CD4-positive, alpha-beta memory T cell (primary cell): ENCODE results near the gene GNB1L. TPM values are rescaled to one million over a fixed set of nuclear protein-coding genes. Genes with fewer than 3 reads are reported as not detected.

Experiments
- CTCF ChIA-PET: fragments of 350-600 bp; sonication (Branson Sonifier 250); formaldehyde crosslinking; loops from one replicate; lab custom pipeline; 2021; ENCODE audit warnings: inconsistent platforms; ENCODE audit not compliant: partially characterized antibody; lab: Charles Lee
- POLR2A ChIA-PET: fragments of 350-600 bp; sonication (Branson Sonifier 250); formaldehyde crosslinking; loops from one replicate; lab custom pipeline; 2021; ENCODE audit not compliant: partially characterized antibody; lab: Charles Lee
- DNase-seq, 5 donors: peaks; one replicate each; pipeline versions ENCODE4 v3.0.0 to v3.0.0-alpha.2; 2020 to 2022; ENCODE audit warnings: mixed read lengths in 1 of 5
- H3K27ac ChIP-seq: one replicate; pipeline ENCODE4 v1.7.0; 2013; ENCODE audit warnings: low read depth, low read length
- H3K27me3 ChIP-seq: 2 replicates; pipeline ENCODE4 v1.7.0; 2013; ENCODE audit warnings: mild to moderate bottlenecking, low read length, moderate library complexity; ENCODE audit not compliant: insufficient read depth
- H3K36me3 ChIP-seq: 2 replicates; pipeline ENCODE4 v1.7.0; 2013; ENCODE audit warnings: mild to moderate bottlenecking, low read length, moderate library complexity; ENCODE audit not compliant: insufficient read depth
- H3K4me1 ChIP-seq: 2 replicates; pipeline ENCODE4 v1.7.0; 2013; ENCODE audit warnings: mild to moderate bottlenecking, low read length, moderate library complexity; ENCODE audit not compliant: insufficient read depth
- H3K4me3 ChIP-seq, 2 donors: one replicate each; pipeline ENCODE4 v1.7.0; 2013; ENCODE audit warnings: low read length in 2 of 2, mild to moderate bottlenecking in 1 of 2
- H3K9me3 ChIP-seq, 2 donors: one replicate each; pipeline ENCODE4 v1.7.0; 2013; ENCODE audit warnings: low read length in 2 of 2, control low read depth in 1 of 2; ENCODE audit not compliant: control insufficient read depth in 1 of 2
- H3K27ac Mint-ChIP-seq, 7 donors: one replicate each; pipeline ENCODE4 v1.8.0; 2020 to 2021; ENCODE audit warnings: mixed read lengths in 7 of 7, mild to moderate bottlenecking in 6 of 7, inconsistent platforms in 3 of 7, moderate library complexity in 3 of 7
- H3K27me3 Mint-ChIP-seq, 2 donors: one replicate each; pipeline ENCODE4 v1.8.0; 2020 to 2021; ENCODE audit warnings: mixed read lengths in 2 of 2
- H3K36me3 Mint-ChIP-seq, 2 donors: one replicate each; pipeline ENCODE4 v1.8.0; 2020 to 2021; ENCODE audit warnings: mixed read lengths in 2 of 2, inconsistent platforms in 1 of 2, mild to moderate bottlenecking in 1 of 2
- H3K4me1 Mint-ChIP-seq, 4 donors: one replicate each; pipeline ENCODE4 v1.8.0; 2020 to 2021; ENCODE audit warnings: mixed read lengths in 4 of 4, mild to moderate bottlenecking in 1 of 4
- H3K4me3 Mint-ChIP-seq, 8 donors: one replicate each; pipeline ENCODE4 v1.8.0; 2020 to 2021; ENCODE audit warnings: mixed read lengths in 8 of 8, mild to moderate bottlenecking in 7 of 8, moderate library complexity in 6 of 8, inconsistent platforms in 3 of 8
- H3K9me3 Mint-ChIP-seq, 8 donors: one replicate each; pipeline ENCODE4 v1.8.0; 2020 to 2021; ENCODE audit warnings: mixed read lengths in 8 of 8, mild to moderate bottlenecking in 5 of 8, inconsistent platforms in 3 of 8, moderate library complexity in 1 of 8
- intact Hi-C: fragments of 100-400 bp; cut with micrococcal nuclease; formaldehyde crosslinking; loops from one replicate; pipeline ENCODE4 v1.15.1; 2023
- polyA plus RNA-seq, 2 donors: library from polyadenylated mRNA; unstranded; fragments of 300-500 nt; fragmentation: Illumina TruSeq; gene quantifications; one replicate each; pipeline ENCODE4 v1.2.3, GENCODE V29; 2021
- total RNA-seq, 2 experiments: library from RNA; stranded (reverse); gene quantifications; one replicate each; pipeline ENCODE4 v1.2.3, GENCODE V29; 2021

Gene GNB1L
- total and polyA plus RNA-seq, 4 experiments from 2014 or later, result 7.9 to 14.6 (median 10.7) TPM

DNA sequence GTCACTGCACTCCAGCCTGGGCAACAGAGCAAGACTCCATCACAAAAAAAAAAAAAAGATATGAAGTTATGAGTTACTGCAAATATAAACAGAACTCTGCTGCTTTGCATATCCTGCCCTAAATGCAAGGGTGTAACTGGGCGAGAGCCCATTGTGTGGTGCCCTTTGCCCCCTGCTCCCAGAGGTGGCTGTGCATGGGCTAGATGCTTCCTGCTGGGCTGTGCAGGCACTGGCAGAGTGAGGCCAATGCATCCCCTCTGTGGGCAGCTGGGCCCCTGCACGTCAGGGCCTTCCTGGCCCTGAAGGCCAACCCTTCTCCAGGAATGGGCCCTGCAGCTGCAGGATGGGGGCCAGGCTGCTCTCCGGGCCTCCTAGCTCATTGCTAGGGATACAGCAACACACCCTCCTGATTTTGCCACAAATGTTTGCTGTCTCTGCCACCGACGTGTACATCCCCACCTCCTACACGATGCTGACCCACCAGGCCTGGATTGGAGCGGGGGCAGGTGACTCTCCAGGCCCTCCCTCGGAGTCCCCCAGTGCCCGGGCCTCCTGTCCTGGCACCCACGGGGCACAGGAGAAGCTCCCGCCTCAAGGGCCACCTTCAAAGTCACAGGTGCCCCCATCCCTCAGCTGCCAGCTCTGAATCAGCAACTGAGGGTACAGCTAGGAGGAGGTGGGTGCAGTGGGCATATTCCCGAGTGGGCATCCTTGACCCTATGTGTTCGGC, 46.2 kb upstream of the GNB1L start:
- Histone ChIP-seq H3K36me3 (no peaks in the 10 kb centered on the region), H3K9me3 (no peaks in the 10 kb centered on the region), H3K4me1 (peaks cover 7% of the 10 kb centered on the region), H3K4me3 (no peak overlapping the region), H3K27ac (no peak overlapping the region), H3K27me3 (no peaks in the 10 kb centered on the region)
- ChIA-PET CTCF (interaction anchor here (6.5 kb wide), 1 partner anchor 170 kb away, joined by 34 read pairs; no protein-coding TSS in a partner anchor), POLR2A (interaction anchor here (2.9 kb wide), 1 partner anchor 9 kb away, joined by 13 read pairs; no protein-coding TSS in a partner anchor)
- DNase-seq, result no peak
- H3K4me1 Mint-ChIP-seq, result peaks cover 0 to 14% (median 1%) of the 10 kb centered on the region in 4 donors
- no peak overlapping the region for H3K4me3 Mint-ChIP-seq
- H3K27ac Mint-ChIP-seq, result no peak overlapping the region
- intact Hi-C loops, result no loop called here
- H3K9me3 Mint-ChIP-seq, result no peaks in the 10 kb centered on the region
- no peaks in the 10 kb centered on the region for H3K27me3 Mint-ChIP-seq
- H3K36me3 Mint-ChIP-seq, result peaks cover 7 to 9% of the 10 kb centered on the region in 2 donors

DNA sequence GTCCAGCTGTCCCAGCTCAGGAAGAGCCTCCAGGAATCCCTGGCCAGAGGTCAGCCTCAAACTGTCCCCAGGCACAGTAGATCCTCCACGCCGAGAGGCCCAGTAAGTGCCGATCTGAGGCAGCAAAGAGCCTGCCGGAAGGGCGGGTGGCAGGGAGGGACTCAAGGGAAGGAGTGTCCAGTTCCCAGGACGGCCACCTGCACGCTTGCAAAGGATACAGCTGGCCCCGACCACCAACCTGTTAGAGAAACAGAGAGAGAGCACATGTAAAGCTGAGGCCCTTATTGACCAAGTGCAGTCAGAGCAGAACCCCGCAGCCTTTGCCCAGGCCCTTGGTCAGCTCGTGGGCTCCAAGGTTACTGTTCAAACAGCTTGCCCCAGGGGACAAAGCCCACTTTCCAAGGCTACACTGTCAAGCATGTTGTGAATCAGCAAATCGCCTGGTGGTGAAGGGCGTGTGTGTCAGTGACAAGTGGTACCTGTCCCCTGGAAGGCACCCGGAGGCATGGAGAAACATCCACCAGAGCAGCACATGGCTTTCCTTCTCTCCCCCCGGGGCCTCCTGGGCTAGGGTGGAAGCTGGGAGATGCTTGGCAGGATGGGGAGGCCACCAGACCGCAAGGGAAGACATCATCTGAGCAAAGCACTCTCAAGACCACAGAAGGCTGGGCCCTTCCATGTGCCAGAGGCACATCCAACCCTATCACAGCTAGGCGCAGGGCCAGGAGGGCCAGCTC, 44.3 kb upstream of the GNB1L start:
- Histone ChIP-seq H3K27ac (no peak overlapping the region), H3K4me1 (peaks cover 15% of the 10 kb centered on the region), H3K27me3 (no peaks in the 10 kb centered on the region), H3K36me3 (no peaks in the 10 kb centered on the region), H3K4me3 (no peak overlapping the region), H3K9me3 (no peaks in the 10 kb centered on the region)
- H3K4me1 Mint-ChIP-seq, result peaks cover 3 to 32% (median 6%) of the 10 kb centered on the region in 4 donors
- no peak for DNase-seq
- no peak overlapping the region for H3K4me3 Mint-ChIP-seq
- CTCF ChIA-PET, result interaction anchor here (1.0 to 1.3 kb wide), 2 partner anchors 49 to 169 kb away, joined by 3 to 6 read pairs; no protein-coding TSS in a partner anchor
- POLR2A ChIA-PET, result no interaction called here
- intact Hi-C loops, result no loop called here
- no peaks in the 10 kb centered on the region for H3K9me3 Mint-ChIP-seq
- H3K36me3 Mint-ChIP-seq, result peaks cover 9 to 10% of the 10 kb centered on the region in 2 donors
- no peaks in the 10 kb centered on the region for H3K27me3 Mint-ChIP-seq
- peak overlapping the region in 3 of 7 donors; percentile 17 to 64 (median 52) for H3K27ac Mint-ChIP-seq

DNA sequence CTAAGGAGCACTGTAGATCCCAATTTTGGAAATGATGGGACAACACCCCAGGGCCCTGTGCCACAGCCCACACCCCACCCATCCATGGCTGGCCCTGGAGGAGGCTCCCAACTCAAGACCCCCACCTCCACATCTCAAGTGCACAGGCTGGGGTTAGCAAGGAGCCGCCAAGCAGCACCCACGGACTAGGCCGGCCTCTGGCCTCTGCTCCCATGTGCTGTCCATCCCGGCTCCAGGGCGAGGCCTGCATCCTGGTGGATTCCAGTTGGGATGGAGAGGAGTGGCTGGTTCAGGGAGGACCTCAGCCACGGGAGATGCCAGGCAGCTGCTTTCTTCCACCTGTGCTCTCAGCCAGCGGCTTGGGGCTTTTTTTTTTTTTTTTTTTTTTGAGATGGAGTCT, 43.5 kb upstream of the GNB1L start:
- ChIA-PET CTCF (interaction anchor here (1.0 to 2.5 kb wide), 3 partner anchors 13 to 168 kb away, joined by 3 to 11 read pairs (median 6); no protein-coding TSS in a partner anchor), POLR2A (interaction anchor here (2.6 kb wide), 1 partner anchor 43 kb away, joined by 8 read pairs; no protein-coding TSS in a partner anchor)
- H3K27me3 ChIP-seq, result no peaks in the 10 kb centered on the region
- peaks cover 8 to 40% (median 10%) of the 10 kb centered on the region in 4 donors for H3K4me1 Mint-ChIP-seq
- no peaks in the 10 kb centered on the region for H3K9me3 ChIP-seq
- peaks cover 10 to 11% of the 10 kb centered on the region in 2 donors for H3K36me3 Mint-ChIP-seq
- no peak overlapping the region for H3K27ac Mint-ChIP-seq
- H3K36me3 ChIP-seq, result no peaks in the 10 kb centered on the region
- H3K4me3 Mint-ChIP-seq, result no peak overlapping the region
- intact Hi-C loops, result no loop called here
- H3K4me1 ChIP-seq, result peaks cover 24% of the 10 kb centered on the region
- no peaks in the 10 kb centered on the region for H3K9me3 Mint-ChIP-seq
- no peak overlapping the region for H3K4me3 ChIP-seq
- no peak for DNase-seq
- H3K27ac ChIP-seq, result no peak overlapping the region
- no peaks in the 10 kb centered on the region for H3K27me3 Mint-ChIP-seq

DNA sequence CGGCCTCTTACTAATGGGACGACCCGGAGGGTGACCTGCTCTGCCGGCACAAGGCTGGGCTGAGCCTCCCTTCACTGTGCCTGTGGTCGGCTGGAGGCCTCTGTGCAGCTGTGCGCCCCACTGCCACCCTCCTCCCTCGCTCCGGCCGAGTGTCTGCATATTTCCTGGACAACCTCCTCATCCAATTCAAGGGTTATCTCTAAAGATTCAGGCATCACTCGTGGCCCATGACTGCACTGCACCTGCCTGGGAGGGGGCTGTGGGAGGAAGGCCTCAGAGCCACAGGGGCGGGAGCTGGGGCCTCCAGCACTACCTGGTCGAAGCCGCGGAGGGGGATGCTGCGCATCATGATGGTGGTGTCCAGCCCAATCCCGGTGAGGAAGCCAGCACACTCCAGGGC, 43.1 kb upstream of the GNB1L start:
- H3K27ac Mint-ChIP-seq, result no peak overlapping the region

DNA sequence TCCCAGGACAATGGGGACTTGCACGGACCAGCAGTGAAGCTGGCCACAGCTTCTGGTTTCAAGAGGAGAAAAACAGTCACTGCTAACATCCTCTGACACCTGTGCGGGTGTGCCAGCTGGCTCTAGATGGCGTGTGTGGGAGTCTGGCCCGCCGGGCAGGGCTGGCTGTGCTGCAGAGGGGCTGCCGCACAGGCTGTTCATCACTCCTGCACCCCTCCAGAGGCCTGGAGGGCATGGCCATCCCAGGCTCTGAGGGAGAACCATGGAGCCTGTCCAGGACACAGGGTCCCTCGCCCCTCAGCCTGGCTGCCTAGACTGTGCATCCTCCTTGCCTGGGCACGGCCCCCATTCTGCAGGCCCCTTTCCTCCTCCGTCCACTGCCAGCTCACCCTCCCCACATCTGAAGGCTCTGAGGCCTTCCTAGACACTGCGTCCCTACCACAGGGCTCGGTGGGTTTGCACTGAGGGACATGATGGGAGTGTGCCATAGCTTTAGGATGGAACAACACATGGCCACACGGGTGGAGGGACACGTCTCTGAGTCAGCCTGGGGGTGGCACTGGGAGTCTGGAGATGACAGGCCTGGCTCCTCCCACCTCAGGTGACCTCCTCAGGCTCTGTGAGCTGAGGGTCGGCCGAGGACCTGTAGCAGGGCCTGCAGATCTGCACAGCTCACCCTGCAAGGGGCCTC, 42.1 kb upstream of the GNB1L start:
- Mint-ChIP-seq H3K4me1 (peaks cover 13 to 54% (median 23%) of the 10 kb centered on the region in 4 donors), H3K27me3 (no peaks in the 10 kb centered on the region), H3K4me3 (no peak overlapping the region), H3K9me3 (no peaks in the 10 kb centered on the region), H3K27ac (peak overlapping the region in 1 of 7 donors; percentile 77), H3K36me3 (peaks cover 10 to 11% of the 10 kb centered on the region in 2 donors)
- no peak overlapping the region for H3K27ac ChIP-seq
- CTCF ChIA-PET, result interaction anchor here (1.0 to 2.5 kb wide), 6 partner anchors 12 to 167 kb away, joined by 3 to 11 read pairs (median 6); no protein-coding TSS in a partner anchor
- POLR2A ChIA-PET, result interaction anchor here (0.6 to 2.6 kb wide), 5 partner anchors 10 to 76 kb away, joined by 3 to 8 read pairs (median 6); no protein-coding TSS in a partner anchor
- DNase-seq, result no peak
- H3K9me3 ChIP-seq, result no peaks in the 10 kb centered on the region
- H3K27me3 ChIP-seq, result no peaks in the 10 kb centered on the region
- no peak overlapping the region for H3K4me3 ChIP-seq
- H3K4me1 ChIP-seq, result peaks cover 37% of the 10 kb centered on the region
- intact Hi-C loops, result no loop called here
- H3K36me3 ChIP-seq, result no peaks in the 10 kb centered on the region

More for the DNA sequence above, 43.1 kb upstream of the GNB1L start:
- no peaks in the 10 kb centered on the region for H3K9me3 ChIP-seq
- H3K27ac ChIP-seq, result no peak overlapping the region
- POLR2A ChIA-PET, result interaction anchor here (1.8 to 2.6 kb wide), 2 partner anchors 11 to 42 kb away, joined by 6 to 8 read pairs; no protein-coding TSS in a partner anchor
- peaks cover 28% of the 10 kb centered on the region for H3K4me1 ChIP-seq
- H3K4me1 Mint-ChIP-seq, result peaks cover 9 to 44% (median 14%) of the 10 kb centered on the region in 4 donors
- H3K9me3 Mint-ChIP-seq, result no peaks in the 10 kb centered on the region
- intact Hi-C loops, result no loop called here
- no peak overlapping the region for H3K4me3 Mint-ChIP-seq
- no peak for DNase-seq
- H3K27me3 ChIP-seq, result no peaks in the 10 kb centered on the region
- CTCF ChIA-PET, result interaction anchor here (1.0 to 2.5 kb wide), 6 partner anchors 13 to 167 kb away, joined by 5 to 11 read pairs (median 6); no protein-coding TSS in a partner anchor
- H3K36me3 ChIP-seq, result no peaks in the 10 kb centered on the region
- no peaks in the 10 kb centered on the region for H3K27me3 Mint-ChIP-seq
- H3K36me3 Mint-ChIP-seq, result peaks cover 10 to 11% of the 10 kb centered on the region in 2 donors
- no peak overlapping the region for H3K4me3 ChIP-seq

DNA sequence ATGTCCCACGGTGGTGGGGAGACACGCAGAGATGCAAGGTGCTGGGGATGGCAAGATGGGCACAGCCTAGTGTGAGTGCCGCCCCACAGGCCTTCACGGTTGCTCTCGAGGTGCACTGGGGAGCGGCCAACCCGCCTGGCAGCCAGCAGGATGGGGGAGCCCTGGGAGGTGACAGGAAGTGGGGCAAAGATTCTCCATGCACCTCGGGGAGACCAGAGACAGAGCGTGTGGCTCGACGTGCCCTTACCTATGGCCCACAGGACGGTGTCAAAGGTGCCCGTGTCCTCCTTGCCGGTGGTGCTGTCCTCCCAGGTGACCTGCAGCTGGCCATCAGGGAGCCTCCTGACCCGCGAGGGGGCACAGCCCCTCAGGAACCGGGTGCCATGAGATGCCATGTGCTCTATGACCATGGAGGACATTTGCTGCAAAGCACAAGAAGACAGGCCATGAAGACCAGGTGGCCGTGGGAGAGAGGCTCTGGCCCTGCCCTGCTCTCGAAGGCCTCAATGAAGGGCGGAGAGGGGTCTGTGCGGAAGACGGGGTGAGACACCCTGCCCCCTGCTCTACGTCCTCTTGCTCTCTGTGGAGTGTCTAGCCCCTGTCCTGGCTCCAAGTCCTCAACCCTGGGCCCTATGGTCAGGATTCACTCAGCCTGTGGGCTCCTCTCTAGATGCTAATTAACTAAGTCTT, 40.6 kb upstream of the GNB1L start:
- CTCF ChIA-PET, result no interaction called here
- Mint-ChIP-seq H3K9me3 (no peaks in the 10 kb centered on the region), H3K27me3 (no peaks in the 10 kb centered on the region), H3K27ac (peak overlapping the region in 4 of 7 donors; percentile 3 to 43 (median 29)), H3K4me3 (no peak overlapping the region), H3K4me1 (peaks cover 25 to 69% (median 35%) of the 10 kb centered on the region in 4 donors), H3K36me3 (peaks cover 6 to 11% of the 10 kb centered on the region in 2 donors)
- intact Hi-C loops, result no loop called here
- Histone ChIP-seq H3K9me3 (no peaks in the 10 kb centered on the region), H3K27ac (no peak overlapping the region), H3K36me3 (no peaks in the 10 kb centered on the region), H3K4me1 (peaks cover 52% of the 10 kb centered on the region), H3K4me3 (no peak overlapping the region), H3K27me3 (no peaks in the 10 kb centered on the region)
- POLR2A ChIA-PET, result interaction anchor here (1.1 to 2.6 kb wide), 2 partner anchors 10 to 40 kb away, joined by 5 to 8 read pairs; no protein-coding TSS in a partner anchor
- DNase-seq, result no peak
